HepG2 (cell line): Measurements from ENCODE around the gene TBC1D14. TPM values are rescaled to one million over a fixed set of nuclear protein-coding genes. Genes with fewer than 3 reads are reported as not detected.
A peak's percentile ranks its signal among the peaks of the same experiment; 100 is the strongest.

Experiments
- ARNT2 ChIP-seq: sonication (generic); formaldehyde crosslinking; IDR thresholded peaks from 2 replicates; pipeline ENCODE4 v1.8.0; 2022; ENCODE audit warnings: mild to moderate bottlenecking, low read depth, missing genetic modification reagents, moderate library complexity
- ATRX ChIP-seq: sonication (generic); formaldehyde crosslinking; IDR thresholded peaks from 2 replicates; pipeline ENCODE4 v1.4.0; 2020; ENCODE audit warnings: missing genetic modification reagents, borderline replicate concordance
- DRAP1 ChIP-seq: IDR thresholded peaks from 2 replicates; pipeline ENCODE4 v1.6.1; 2016; ENCODE audit warnings: missing genetic modification reagents, missing compliant biosample characterization
- FOXA1 ChIP-seq, 2 experiments: fragments of 450-650 bp in 1 of 2; sonication (generic) in 1 of 2; formaldehyde crosslinking in 1 of 2; IDR thresholded peaks; 2 replicates each; pipeline versions ENCODE4 v1.4.0 to v1.6.1; 2016 to 2020; ENCODE audit warnings: missing genetic modification reagents in 1 of 2
- GZF1 ChIP-seq: sonication (generic); formaldehyde crosslinking; IDR thresholded peaks from 2 replicates; pipeline ENCODE4 v1.5.1; 2020; ENCODE audit warnings: mild to moderate bottlenecking, missing genetic modification reagents
- LCORL ChIP-seq, 2 experiments: fragments of 450-650 bp in 1 of 2; sonication (generic) in 1 of 2; formaldehyde crosslinking in 1 of 2; IDR thresholded peaks; 2 replicates each; pipeline versions ENCODE4 v1.5.0 to v1.6.1; 2017 to 2020; ENCODE audit warnings: antibody characterized with exemption in 1 of 2, missing genetic modification reagents in 1 of 2
- LRRFIP1 ChIP-seq: sonication (generic); formaldehyde crosslinking; conservative IDR thresholded peaks from 2 replicates; pipeline ENCODE4 v1.4.0; 2020; ENCODE audit warnings: missing genetic modification reagents
- MAX ChIP-seq: IDR thresholded peaks from 2 replicates; pipeline ENCODE4 v1.6.1; 2012; ENCODE audit warnings: inconsistent platforms
- MTF1 ChIP-seq: sonication (generic); formaldehyde crosslinking; IDR thresholded peaks from 2 replicates; pipeline ENCODE4 v1.5.0; 2020; ENCODE audit warnings: missing genetic modification reagents
- MXD4 ChIP-seq: IDR thresholded peaks from 2 replicates; pipeline ENCODE4 v1.6.1; 2016; ENCODE audit warnings: mild to moderate bottlenecking, missing biosample characterization, missing genetic modification reagents
- NCOR1 ChIP-seq: fragments of 200-600 bp; sonication (generic); IDR thresholded peaks from 2 replicates; pipeline ENCODE4 v1.7.0; 2017; ENCODE audit warnings: antibody characterized with exemption, low read length, borderline replicate concordance
- PBX2 ChIP-seq: IDR thresholded peaks from 2 replicates; pipeline ENCODE4 v1.6.1; 2016; ENCODE audit warnings: control low read depth
- POGZ ChIP-seq: sonication (generic); formaldehyde crosslinking; IDR thresholded peaks from 2 replicates; pipeline ENCODE4 v1.4.0; 2020; ENCODE audit warnings: mild to moderate bottlenecking, missing genetic modification reagents
- REXO4 ChIP-seq: sonication (generic); formaldehyde crosslinking; IDR thresholded peaks from 2 replicates; pipeline ENCODE4 v1.8.0; 2022; ENCODE audit warnings: missing genetic modification reagents, mild to moderate bottlenecking, borderline replicate concordance
- SAFB2 ChIP-seq: sonication (generic); formaldehyde crosslinking; IDR thresholded peaks from 2 replicates; pipeline ENCODE4 v1.5.1; 2020; ENCODE audit warnings: missing genetic modification reagents, low read depth, mild to moderate bottlenecking, borderline replicate concordance
- SAP130 ChIP-seq: IDR thresholded peaks from 2 replicates; pipeline ENCODE4 v1.6.1; 2016; ENCODE audit warnings: low read depth
- SPEN ChIP-seq: sonication (generic); formaldehyde crosslinking; IDR thresholded peaks from 2 replicates; pipeline ENCODE4 v1.5.1; 2020; ENCODE audit warnings: low read depth, mild to moderate bottlenecking, missing genetic modification reagents
- ZBTB26 ChIP-seq: IDR thresholded peaks from 2 replicates; pipeline ENCODE4 v1.6.1; 2016; ENCODE audit warnings: missing compliant biosample characterization, missing genetic modification reagents, borderline replicate concordance
- ZFYVE20 ChIP-seq: sonication (generic); formaldehyde crosslinking; IDR thresholded peaks from 2 replicates; pipeline ENCODE4 v1.8.0; 2023; ENCODE audit warnings: low read depth, mild to moderate bottlenecking, moderate library complexity, missing genetic modification reagents, borderline replicate concordance
- ZNF549 ChIP-seq: sonication (generic); formaldehyde crosslinking; IDR thresholded peaks from 2 replicates; pipeline ENCODE4 v1.5.0; 2020; ENCODE audit warnings: missing genetic modification reagents
- polyA plus RNA-seq, 8 experiments: library from polyadenylated mRNA; depleted of rRNA in 3 of 8; stranded (reverse) in 7 of 8; unstranded in 1 of 8; fragments of >200 nt; fragmentation: Illumina TruSeq in 4 of 8; extraction: Trizol in 4 of 8; gene quantifications; 2 replicates each; pipeline versions ENCODE4 v1.2.1 to v1.2.3, GENCODE V29; 2011 to 2016; ENCODE audit warnings: low read depth in 4 of 8, missing spikeins in 1 of 8, mixed read lengths in 1 of 8; ENCODE audit not compliant: insufficient read depth in 1 of 8
- total RNA-seq, 5 experiments: library from RNA; depleted of rRNA; stranded (reverse); fragments of >200 nt; fragmentation: Illumina TruSeq; extraction: Trizol; gene quantifications; 2 replicates each; pipeline ENCODE4 v1.2.3, GENCODE V29; 2016; ENCODE audit warnings: low read depth in 1 of 5

Gene TBC1D14
- total and polyA plus RNA-seq, 2 of the 13 experiments (the other 11 are each of a cell fraction or from before 2014, with no cell fraction given), result 29.5 to 46.5 TPM

- TF ChIP-seq SPEN (CRISPR knock-in tag) (peak; percentile 63; the same call in 1 of the 2 replicates), MTF1 (CRISPR knock-in tag) (no peak), REXO4 (no peak), ZFYVE20 (no peak), LRRFIP1 (CRISPR knock-in tag) (no peak), NCOR1 (peak; percentile 54; the same call in 1 of the 2 replicates), PBX2 (CRISPR knock-in tag) (no peak), SAP130 (peak; percentile 87), POGZ (CRISPR knock-in tag) (no peak), MXD4 (CRISPR knock-in tag) (no peak), ZBTB26 (CRISPR knock-in tag) (no peak), GZF1 (no peak), MAX (peak; percentile 65; the same call in 1 of the 2 replicates), SAFB2 (CRISPR knock-in tag) (peak; percentile 56; the same call in 1 of the 2 replicates), ATRX (CRISPR knock-in tag) (no peak), DRAP1 (CRISPR knock-in tag) (peak; percentile 26), LCORL (IDR thresholded peaks at IDR 0.05) (no peak), LCORL (CRISPR knock-in tag; IDR thresholded peaks at IDR 0.05) (peak; percentile 77; the same call in 1 of the 2 replicates), FOXA1 (IDR thresholded peaks at IDR 0.05) (no peak), FOXA1 (CRISPR knock-in tag; IDR thresholded peaks at IDR 0.05) (peak; percentile 62), ZNF549 (CRISPR knock-in tag) (no peak), ARNT2 (no peak)
These were observed 20.3 kb downstream of the TBC1D14 start (continued) for GRCh38 chr4:6929812-6930464.
